GM12874 (cell line): Measurements from ENCODE around the gene MAPKAP1.

Experiments used
- CTCF ChIP-seq: IDR thresholded peaks from 2 replicates; pipeline ENCODE4 v1.5.1; 2011; ENCODE audit warnings: low read depth, mild to moderate bottlenecking, control low read depth, low read length, moderate library complexity; ENCODE audit not compliant: insufficient read depth

The MAPKAP1 gene

GRCh38 chr9:125527471-125528002 lies 179.5 kb downstream of the MAPKAP1 start:
- no peak for TF ChIP-seq CTCF

- TF ChIP-seq CTCF, result no peak
These were observed 180.9 kb downstream of the MAPKAP1 start for GRCh38 chr9:125525921-125526631.

GRCh38 chr9:125524583-125525355 lies 182.2 kb downstream of the MAPKAP1 start:
- TF ChIP-seq CTCF, result no peak

GRCh38 chr9:125523681-125524080 lies 183.3 kb downstream of the MAPKAP1 start:
- TF ChIP-seq CTCF, result no peak

GRCh38 chr9:125522328-125522725 lies 184.7 kb downstream of the MAPKAP1 start:
- no peak for TF ChIP-seq CTCF

- no peak for TF ChIP-seq CTCF
These were observed 185.3 kb downstream of the MAPKAP1 start for GRCh38 chr9:125521462-125522327.

- TF ChIP-seq CTCF, result no peak
These were observed 187.3 kb downstream of the MAPKAP1 start for GRCh38 chr9:125519734-125520133.
